Hepatocyte (in vitro differentiated cells): ENCODE measurements around the gene KIF26B. TPM values are rescaled to one million over a fixed set of nuclear protein-coding genes. Genes with fewer than 3 reads are reported as not detected.

Experiments used
- DNase-seq: peaks from one replicate; pipeline ENCODE4 v3.0.0-alpha.2; 2016; ENCODE audit warnings: low spot score
- H2AFZ ChIP-seq: fragments of 200-600 bp; sonication (generic); 2 replicates; pipeline ENCODE4 v1.6.0; 2016; ENCODE audit warnings: antibody characterized with exemption, mild to moderate bottlenecking
- H3K27ac ChIP-seq: fragments of 200-600 bp; sonication (generic); 2 replicates; pipeline ENCODE4 v1.5.1; 2016; ENCODE audit warnings: mild to moderate bottlenecking
- H3K27me3 ChIP-seq: fragments of 200-600 bp; sonication (generic); 2 replicates; pipeline ENCODE4 v1.6.1; 2016
- H3K36me3 ChIP-seq: fragments of 200-600 bp; sonication (generic); replicated peaks from 2 replicates; pipeline ENCODE4 v1.5.1; 2016; ENCODE audit warnings: low read depth; ENCODE audit not compliant: insufficient read depth
- H3K4me1 ChIP-seq: fragments of 200-600 bp; sonication (generic); 2 replicates; pipeline ENCODE4 v1.5.1; 2016; ENCODE audit warnings: mild to moderate bottlenecking, moderate library complexity; ENCODE audit not compliant: insufficient read depth
- H3K4me2 ChIP-seq: fragments of 200-600 bp; sonication (generic); 2 replicates; pipeline ENCODE4 v1.6.0; 2016
- H3K4me3 ChIP-seq: fragments of 200-600 bp; sonication (generic); 2 replicates; pipeline ENCODE4 v1.5.1; 2016; ENCODE audit warnings: mild to moderate bottlenecking
- H3K79me2 ChIP-seq: fragments of 200-600 bp; sonication (generic); 2 replicates; pipeline ENCODE4 v1.6.0; 2017; ENCODE audit warnings: mild to moderate bottlenecking
- H3K9me2 ChIP-seq: fragments of 200-600 bp; sonication (generic); replicated peaks from 2 replicates; pipeline ENCODE4 v1.6.0; 2017; ENCODE audit warnings: mild to moderate bottlenecking; ENCODE audit not compliant: insufficient read depth
- H3K9me3 ChIP-seq: fragments of 200-600 bp; sonication (generic); 2 replicates; pipeline ENCODE4 v1.5.1; 2016; ENCODE audit warnings: low read depth, mild to moderate bottlenecking
- H4K20me1 ChIP-seq: fragments of 200-600 bp; sonication (generic); 2 replicates; pipeline ENCODE4 v1.6.0; 2016; ENCODE audit warnings: mild to moderate bottlenecking; ENCODE audit not compliant: insufficient read depth, poor library complexity, severe bottlenecking
- CTCF ChIP-seq: fragments of 200-600 bp; sonication (generic); IDR thresholded peaks from 2 replicates; pipeline ENCODE4 v1.5.1; 2016; ENCODE audit warnings: antibody characterized with exemption, mild to moderate bottlenecking; ENCODE audit not compliant: poor library complexity
- EZH2 ChIP-seq: fragments of 200-600 bp; sonication (generic); IDR thresholded peaks from 2 replicates; pipeline ENCODE4 v1.6.1; 2016; ENCODE audit warnings: antibody characterized with exemption, mild to moderate bottlenecking, borderline replicate concordance
- EZH2phosphoT487 ChIP-seq: fragments of 200-600 bp; sonication (generic); IDR thresholded peaks from one replicate; pipeline ENCODE4 v1.6.1; 2018; ENCODE audit warnings: antibody characterized with exemption, mild to moderate bottlenecking, low read depth, moderate library complexity; ENCODE audit not compliant: unreplicated experiment, severe bottlenecking
- WGBS: methylation state at CpG from one replicate; pipeline ENCODE4 v1.1.6; 2016; ENCODE audit warnings: low lambda C conversion rate; ENCODE audit errors: missing lambda C conversion rate; 5-methylcytosine and 5-hydroxymethylcytosine counted together
- polyA plus RNA-seq: library from polyadenylated mRNA; unstranded; fragments of >200 nt; fragmentation: Nextera tagmentation; extraction: Ambion mirVana; gene quantifications from 2 replicates; pipeline ENCODE4 v1.2.1, GENCODE V29; 2016
- total RNA-seq: library from RNA; depleted of rRNA; stranded (reverse); fragments of >200 nt; gene quantifications from 2 replicates; pipeline ENCODE4 v1.2.3, GENCODE V29; 2014

The KIF26B gene
- total and polyA plus RNA-seq, 2 experiments from 2014 or later = 12.7 to 21.6 TPM

GRCh38 chr1:245313576-245313975 lies 158.8 kb downstream of the KIF26B start:
- DNase-seq = no peak
- TF ChIP-seq EZH2phosphoT487 (no peak), EZH2 (no peak), CTCF (no peak)
- Histone ChIP-seq H3K79me2 (peaks cover 40% of the 10 kb centered on the region), H3K4me2 (no peak overlapping the region), H4K20me1 (peaks cover 5% of the 10 kb centered on the region), H3K4me3 (no peak overlapping the region), H3K9me3 (no peaks in the 10 kb centered on the region), H3K27me3 (no peaks in the 10 kb centered on the region), H3K36me3 (no peaks in the 10 kb centered on the region), H3K9me2 (no peaks in the 10 kb centered on the region), H2AFZ (no peak overlapping the region), H3K4me1 (peaks cover 19% of the 10 kb centered on the region), H3K27ac (no peak overlapping the region)
- 89% methylated on average over 9 of the region's 9 CpGs for WGBS

GRCh38 chr1:245316784-245317183 lies 162.0 kb downstream of the KIF26B start:
- Histone ChIP-seq H3K27me3 (no peaks in the 10 kb centered on the region), H2AFZ (no peak overlapping the region), H3K4me2 (no peak overlapping the region), H3K9me2 (no peaks in the 10 kb centered on the region), H3K36me3 (no peaks in the 10 kb centered on the region), H3K4me1 (peaks cover 8% of the 10 kb centered on the region), H3K27ac (no peak overlapping the region), H4K20me1 (no peaks in the 10 kb centered on the region), H3K9me3 (no peaks in the 10 kb centered on the region), H3K4me3 (no peak overlapping the region), H3K79me2 (peaks cover 44% of the 10 kb centered on the region)
- WGBS = 67% methylated on average over 6 of the region's 6 CpGs
- TF ChIP-seq EZH2 (no peak), CTCF (no peak), EZH2phosphoT487 (no peak)
- DNase-seq = no peak

- H4K20me1 ChIP-seq = no peaks in the 10 kb centered on the region
- 55% methylated on average over 5 of the region's 5 CpGs for WGBS
Measured at GRCh38 chr1:245317217-245317616, 162.4 kb downstream of the KIF26B start.

More at GRCh38 chr1:245317217-245317616, 162.4 kb downstream of the KIF26B start:
- no peak overlapping the region for H3K4me2 ChIP-seq
- TF ChIP-seq EZH2phosphoT487 (no peak), EZH2 (no peak), CTCF (no peak)
- no peak overlapping the region for H2AFZ ChIP-seq
- no peak overlapping the region for H3K4me3 ChIP-seq
- DNase-seq = no peak
- H3K36me3 ChIP-seq = no peaks in the 10 kb centered on the region
- peaks cover 44% of the 10 kb centered on the region for H3K79me2 ChIP-seq
- peaks cover 8% of the 10 kb centered on the region for H3K4me1 ChIP-seq
- H3K9me2 ChIP-seq = no peaks in the 10 kb centered on the region
- H3K9me3 ChIP-seq = no peaks in the 10 kb centered on the region
- no peak overlapping the region for H3K27ac ChIP-seq
- no peaks in the 10 kb centered on the region for H3K27me3 ChIP-seq
